ENCODE results near the gene ALG14. TPM values are rescaled to one million over a fixed set of nuclear protein-coding genes. Genes with fewer than 3 reads are reported as not detected.
A peak's percentile ranks its signal among the peaks of the same experiment; 100 is the strongest.

ALG14 gene
- total RNA-seq, 1 experiment from 2014 or later, result 1.4 TPM

DNA sequence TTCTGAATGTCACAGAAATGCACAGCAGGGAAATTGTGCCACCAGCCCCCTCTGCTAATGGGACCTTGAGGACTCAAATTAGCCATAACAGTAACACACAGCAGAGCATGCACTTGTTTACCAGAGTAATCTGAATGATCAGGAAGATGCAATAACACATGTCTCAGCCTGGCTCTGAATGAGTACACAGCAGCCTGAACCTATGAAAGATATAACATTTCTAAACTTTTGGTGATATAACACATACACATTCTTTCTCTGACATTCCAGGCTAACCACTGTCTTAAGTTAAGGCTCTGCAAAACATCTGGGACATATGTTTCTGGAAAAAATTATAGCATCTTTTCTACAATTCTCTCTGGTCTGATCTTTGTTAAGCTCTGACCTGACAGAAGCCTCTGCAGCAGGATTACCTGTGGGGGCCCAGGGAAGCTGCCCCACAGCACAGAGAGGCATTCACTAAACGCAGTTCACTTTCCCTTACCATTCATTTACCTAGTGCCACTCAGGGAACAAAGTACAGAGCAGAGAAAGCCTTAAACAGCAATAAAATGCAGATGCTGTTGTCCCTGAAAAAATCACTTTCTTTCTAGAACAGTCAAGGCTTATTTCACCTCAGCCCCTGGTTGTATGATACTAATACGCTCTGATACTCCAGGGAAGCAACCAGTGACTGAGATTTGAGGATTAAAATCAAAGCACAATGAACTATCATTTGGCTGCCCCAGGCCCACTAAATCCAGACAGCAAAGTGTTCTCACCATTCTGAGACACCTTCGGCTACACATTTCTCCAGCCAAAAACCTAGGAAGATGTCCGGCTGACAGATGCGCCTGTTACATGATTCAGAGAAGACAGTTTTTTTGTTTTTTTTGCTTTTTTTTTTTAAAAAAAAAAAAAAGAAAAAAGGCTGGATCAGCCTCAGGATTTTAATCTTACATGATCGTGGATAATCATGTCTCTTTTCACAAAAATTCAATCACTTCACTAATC is 91.9 kb downstream of the ALG14 start:
- DNase-seq (ENCODE audit: low spot score), result no peak

DNA sequence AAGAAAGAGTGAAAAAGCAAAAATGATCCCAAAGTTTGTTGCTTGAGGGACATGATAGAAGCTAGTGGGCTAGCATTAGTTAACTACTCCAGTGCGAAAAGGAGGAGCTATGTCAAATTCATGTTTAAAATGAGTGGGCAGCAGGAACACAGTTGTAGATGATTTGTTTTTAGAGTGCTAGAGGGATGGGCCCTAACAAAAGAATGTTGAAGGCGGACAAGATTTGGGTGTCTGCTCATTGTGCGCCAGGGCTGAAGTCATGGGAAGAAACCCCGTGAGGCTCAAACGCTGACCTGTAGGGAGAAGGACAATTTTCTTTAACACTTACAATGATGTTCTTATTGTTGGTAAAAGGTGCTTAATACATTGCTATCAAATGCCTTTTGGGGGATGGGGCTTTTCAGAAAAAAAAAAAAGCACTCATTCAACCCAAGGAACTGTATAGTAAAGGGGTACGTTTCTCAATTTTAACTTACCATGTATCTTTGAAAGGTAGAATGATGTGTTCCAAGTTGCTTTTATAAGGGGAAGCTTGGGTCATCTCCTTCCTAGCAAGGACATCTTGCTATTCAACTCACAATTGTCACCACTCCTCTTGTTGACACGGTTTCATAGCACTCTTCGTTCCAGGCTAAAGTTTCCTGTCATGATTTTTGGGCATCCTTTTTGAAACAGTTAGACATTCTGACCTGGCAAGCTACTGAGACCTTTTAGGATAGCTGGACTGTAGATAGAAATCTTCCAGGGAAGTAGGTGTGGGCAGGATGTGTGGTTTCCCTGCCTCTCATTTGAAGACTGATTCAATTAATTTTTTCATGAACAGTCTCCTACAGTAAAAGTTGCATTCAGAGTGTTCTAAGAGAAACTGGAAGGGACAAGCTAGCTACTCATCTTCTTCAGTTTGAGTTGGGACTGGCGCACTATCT is 92.8 kb downstream of the ALG14 start:
- no peak for DNase-seq (ENCODE audit: low spot score)

DNA sequence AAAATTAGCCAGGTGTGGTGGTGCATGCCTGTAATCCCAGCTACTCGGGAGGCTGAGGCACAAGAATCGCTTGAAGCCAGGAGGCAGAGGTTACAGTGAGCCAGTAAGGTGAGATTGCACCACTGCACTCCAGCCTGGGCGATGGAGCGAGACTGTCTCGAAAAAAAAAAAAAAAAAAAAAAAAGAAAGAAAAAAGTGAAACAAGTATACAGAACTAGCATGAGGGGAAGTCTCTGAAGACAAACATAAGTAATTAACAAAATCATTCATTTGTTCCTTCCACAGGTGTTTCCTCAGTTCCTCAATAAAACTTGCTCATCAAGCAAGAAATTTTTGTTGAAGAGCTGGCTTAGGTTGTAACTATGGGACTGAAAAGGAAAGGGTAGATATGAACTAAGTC is 93.6 kb downstream of the ALG14 start:
- no peak for DNase-seq (ENCODE audit: low spot score)

DNA sequence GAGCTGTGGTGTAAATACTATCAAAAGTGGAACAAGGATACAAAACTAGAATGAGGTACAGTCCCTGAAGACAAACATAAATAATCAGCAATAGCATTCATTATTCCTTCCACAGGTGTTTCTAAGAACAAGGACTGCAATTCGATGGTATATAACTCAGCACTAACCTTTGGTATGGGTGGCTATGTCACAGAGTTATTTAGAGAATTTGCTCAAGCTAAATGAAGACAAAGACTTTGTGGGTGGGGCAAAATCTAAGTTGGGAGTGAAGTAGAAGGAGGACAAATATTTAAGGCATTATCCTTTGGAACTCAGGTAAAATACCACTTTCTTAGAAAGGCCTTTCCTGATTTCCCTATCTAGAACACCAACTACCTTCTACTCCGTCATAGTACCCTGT is 94.3 kb downstream of the ALG14 start:
- no peak for DNase-seq (ENCODE audit: low spot score)

DNA sequence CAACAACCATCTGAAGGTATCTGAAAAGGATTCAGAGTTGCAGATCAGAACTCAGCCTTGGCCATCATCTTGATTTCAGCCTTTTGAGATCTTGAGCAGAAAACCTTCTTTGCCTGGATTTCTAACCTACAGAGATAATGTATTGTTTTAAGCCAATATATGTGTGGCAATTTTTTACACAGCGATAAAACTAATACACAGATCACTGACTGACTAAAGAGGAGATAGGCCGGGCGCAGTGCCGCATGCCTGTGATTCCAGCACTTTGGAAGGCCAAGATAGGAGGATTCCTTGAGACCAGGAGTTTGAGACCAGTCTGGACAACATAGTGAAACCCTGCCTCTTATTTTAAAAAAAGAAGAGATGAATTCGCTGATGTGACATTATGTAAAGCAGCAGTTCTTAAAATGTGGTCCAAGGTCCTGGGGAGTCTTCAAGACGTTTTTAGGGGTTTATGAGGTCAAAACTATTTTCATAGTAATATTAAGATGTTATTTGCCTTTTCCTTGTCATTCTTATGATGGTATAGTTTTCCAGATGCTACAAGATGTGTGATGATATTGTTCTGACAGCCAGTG is 95.7 kb downstream of the ALG14 start:
- DNase-seq (ENCODE audit: low spot score), result no peak

DNA sequence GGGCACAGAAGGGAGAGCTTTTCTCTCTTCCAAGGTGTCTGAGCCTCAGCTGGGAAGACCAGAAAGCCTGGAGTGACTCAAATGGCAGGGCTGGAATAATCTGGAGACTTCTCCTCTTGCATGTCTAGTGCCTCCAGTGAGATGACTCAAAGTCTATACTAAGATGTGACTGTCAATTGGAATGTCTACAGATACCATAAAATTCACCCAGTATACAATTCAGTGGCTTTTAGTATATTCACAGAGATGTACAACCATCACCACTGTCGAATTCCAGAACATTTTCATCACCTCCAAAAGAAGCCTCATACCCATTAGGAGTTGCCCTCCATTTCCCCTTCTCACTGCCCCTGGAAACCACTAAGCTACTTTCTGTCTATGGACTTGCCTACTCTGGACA is 97.9 kb downstream of the ALG14 start:
- DNase-seq (ENCODE audit: low spot score), result no peak

DNA sequence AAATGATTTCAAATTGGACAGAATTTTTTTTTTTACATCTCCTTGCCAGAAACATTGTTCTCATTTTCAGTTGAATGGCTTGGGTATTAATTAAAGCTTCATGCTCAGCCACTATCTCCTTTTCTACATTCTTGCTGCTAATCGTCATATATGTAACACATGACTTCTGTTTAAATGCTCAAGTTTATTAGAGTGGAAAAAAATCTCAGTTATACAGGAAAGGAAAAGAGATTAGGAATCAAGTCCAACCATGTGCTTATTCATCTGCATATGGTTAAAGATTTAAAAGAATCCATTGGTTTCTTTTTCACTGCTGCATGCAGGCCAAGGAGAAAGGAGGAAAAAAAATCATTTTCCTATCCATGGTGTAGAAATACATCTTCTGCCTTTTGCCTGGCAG is 98.5 kb downstream of the ALG14 start:
- no peak for DNase-seq (ENCODE audit: low spot score)

DNA sequence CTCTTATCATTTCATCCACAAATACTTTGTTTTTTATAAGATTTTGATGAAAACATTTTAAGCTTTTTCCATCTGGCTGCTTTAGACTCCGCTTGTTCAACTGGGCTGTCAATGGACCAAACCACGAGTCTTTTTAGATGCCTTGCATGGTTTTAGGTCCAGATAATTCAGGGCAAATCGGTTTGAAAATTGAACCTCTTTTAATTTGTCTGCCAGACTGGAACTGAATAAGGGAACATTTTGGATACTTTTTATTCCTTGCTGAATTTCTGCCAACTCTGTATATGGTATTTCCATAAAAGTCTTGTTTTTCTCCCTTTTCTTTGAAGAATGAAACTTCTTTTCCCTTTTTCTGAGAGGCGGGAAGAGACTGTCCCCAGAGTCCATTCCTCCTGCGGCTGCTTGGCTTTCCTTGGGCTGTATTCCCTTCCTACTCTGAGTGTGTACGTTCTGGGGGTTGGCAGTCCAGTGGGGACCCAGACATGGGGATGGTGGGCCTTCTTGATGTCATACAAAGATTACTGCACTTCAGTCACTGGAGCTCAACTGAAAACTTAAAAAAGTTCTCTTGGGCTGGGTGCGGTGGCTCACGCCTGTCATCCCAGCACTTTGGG is 99.3 kb downstream of the ALG14 start:
- DNase-seq (ENCODE audit: low spot score), result no peak

DNA sequence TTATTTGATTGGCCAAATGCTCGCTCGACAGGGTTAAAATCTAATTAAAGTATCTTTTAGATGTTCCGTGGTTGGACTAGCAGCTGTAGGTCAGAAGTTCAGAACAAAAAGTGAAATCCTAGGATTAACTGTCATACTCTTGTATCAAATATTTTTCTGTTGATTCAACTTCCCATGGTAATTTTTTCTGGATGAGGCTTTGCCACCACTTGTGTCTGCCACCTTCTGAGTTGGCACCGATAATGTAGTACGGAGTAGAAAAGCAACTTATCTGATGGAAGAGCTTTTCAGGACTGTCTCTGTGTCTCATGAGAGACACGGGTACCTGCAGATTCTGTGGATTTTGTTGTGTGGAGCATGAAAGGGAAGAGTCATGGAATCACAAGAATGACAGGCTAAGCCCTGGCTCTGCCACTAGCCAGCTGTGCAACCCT is 101.2 kb downstream of the ALG14 start:
- DNase-seq (ENCODE audit: low spot score), result no peak

DNA sequence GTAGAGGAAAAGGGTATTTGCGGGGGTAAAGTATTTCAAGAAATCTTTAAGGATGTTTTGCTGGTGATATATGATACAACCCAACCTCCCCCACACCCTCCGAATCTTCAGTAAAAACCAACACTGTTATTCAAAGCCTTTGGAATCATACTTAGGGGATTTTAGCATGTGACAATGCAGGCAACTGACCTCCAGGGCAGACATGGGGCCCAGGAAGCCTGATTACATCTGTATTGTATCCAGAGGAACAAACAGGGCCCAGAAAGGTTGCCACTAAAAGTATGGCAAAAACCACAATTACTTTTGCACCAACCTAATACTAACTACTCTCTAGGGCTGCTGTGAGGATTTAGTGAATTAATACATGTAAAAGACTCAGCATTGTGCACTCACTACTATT is 102.0 kb downstream of the ALG14 start:
- no peak for DNase-seq (ENCODE audit: low spot score)

DNA sequence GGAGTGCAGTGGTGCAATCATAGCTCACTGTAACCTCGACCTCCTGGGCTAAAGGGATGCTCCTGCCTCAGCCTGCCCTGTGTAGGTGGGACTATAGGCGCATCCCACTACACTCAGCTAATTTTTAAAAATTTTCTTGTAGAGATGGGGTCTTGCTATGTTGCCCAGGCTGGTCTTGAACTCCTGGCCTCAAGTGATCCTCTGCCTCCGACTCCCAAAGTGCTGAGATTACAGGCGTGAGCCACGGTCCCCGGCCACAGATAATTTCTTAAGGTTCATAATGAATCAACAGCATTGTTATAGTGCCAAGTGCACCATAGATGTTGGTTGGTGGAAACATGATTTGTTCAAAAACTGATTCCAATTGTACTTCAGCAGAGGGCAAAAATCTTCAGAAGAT is 103.6 kb downstream of the ALG14 start:
- DNase-seq (ENCODE audit: low spot score), result no peak

DNA sequence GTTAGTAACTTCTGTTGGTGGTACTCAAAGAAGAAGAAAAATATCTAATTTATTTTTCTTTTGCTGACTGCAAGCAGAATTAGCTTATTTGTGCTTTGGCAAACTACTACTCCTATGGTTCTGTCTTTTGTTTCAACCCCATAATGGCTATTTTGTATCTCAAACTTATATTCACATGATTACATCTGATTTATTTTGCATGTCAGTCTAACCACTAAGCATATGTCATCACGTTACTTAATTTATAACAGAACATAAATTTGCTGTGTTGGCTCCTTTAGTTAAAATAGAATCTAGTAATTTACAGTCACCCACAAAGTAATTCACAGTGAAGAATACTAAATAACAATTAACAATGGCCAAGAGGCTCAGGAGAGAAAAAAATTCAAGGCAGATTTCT is 106.7 kb downstream of the ALG14 start:
- DNase-seq (ENCODE audit: low spot score), result no peak

DNA sequence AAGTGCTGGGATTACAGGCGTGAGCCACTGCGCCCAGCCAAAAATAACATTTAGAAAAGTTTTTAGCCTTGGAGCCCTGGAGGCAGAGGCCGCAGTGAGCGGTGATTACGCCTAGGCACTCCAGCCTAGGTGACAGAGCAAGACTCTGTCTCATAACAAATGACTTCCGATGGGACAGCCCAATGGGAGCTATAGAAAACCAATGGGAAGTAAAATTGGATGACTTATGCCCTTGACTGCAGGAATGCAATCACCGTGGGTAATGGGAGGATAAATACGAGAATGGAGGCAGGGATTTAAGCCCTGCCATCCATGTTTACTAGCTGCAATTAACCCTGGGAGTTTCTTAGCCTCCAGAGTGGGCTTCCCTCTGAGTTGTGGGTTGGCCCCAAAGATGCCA is 108.9 kb downstream of the ALG14 start:
- DNase-seq (ENCODE audit: low spot score), result no peak

DNA sequence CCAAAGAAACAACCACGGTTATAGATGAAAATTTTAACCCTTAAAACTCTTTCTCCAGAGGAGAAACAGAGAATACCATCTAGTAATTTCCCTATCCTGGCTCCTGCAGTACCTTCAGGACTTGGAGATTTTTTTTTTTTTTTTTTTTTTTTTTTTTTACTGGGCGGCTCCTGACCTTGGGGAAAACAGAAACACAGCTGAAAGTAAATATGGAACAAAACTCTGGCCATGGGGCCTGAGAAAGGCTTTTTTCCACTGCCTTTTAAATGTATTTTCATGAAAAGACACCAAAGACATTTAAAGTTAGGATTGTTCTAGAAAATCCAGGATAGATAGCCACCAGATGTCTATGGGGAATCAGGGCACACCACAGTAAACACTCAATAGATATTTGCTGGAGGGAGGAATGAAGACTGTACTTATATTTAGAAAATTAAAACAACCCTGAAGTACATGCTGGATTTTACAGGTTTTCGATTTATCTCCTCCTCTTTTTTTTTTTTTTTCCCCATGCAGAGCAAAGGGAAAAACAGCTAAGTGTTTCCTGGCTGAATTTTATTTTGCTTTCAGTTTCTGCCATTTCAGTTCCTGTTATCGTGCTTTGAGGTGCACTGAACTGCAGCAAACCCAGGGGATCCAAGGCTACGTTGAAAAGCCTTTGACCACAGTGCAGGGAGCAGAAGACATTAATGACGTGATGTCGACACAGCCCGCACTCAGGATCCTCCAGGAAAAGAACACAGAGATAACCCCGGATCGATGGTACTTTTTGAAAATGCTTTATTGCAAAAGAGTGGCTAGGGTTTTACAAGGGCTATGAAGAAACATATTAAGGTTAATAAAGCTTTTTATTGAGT is 110.1 kb downstream of the ALG14 start:
- DNase-seq (ENCODE audit: low spot score), result peak; percentile 30

DNA sequence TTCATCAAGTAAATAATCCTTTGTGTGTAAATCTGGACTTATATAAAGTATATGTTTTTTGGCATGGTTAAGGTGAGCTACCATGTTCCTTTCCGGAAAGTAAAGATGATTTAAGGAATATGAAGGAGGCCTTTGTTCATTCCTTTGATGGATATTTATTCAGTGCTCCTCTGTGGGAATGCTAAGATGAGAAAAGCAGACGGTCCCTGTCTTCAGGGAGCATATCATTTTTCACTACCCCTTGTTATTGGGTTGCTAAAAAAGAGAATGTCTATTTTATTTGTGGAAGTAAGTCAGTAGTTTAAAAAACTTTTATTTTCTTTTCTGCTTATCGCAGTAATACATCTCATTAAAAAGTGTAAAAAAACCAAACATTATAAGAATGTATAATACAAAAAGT is 110.8 kb downstream of the ALG14 start:
- no peak for DNase-seq (ENCODE audit: low spot score)

DNA sequence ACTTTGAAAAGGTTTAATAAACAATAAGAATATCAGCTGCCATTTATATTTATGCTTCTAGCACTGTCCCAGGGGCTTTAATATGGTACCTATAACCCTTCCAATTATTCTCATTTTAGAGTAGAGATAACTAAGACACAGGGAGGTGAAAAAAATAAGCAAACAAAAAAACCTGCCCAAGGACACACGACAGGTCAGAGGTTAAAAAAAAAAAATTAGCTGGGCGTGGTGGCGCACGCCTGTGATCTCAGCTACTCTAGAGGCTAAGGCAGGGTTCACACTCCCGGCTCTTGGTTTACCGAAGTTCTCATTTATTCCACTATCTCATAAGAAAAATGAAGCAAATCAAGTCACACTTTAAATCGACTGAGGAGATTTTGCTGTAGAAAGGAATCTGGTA is 111.2 kb downstream of the ALG14 start:
- no peak for DNase-seq (ENCODE audit: low spot score)

DNA sequence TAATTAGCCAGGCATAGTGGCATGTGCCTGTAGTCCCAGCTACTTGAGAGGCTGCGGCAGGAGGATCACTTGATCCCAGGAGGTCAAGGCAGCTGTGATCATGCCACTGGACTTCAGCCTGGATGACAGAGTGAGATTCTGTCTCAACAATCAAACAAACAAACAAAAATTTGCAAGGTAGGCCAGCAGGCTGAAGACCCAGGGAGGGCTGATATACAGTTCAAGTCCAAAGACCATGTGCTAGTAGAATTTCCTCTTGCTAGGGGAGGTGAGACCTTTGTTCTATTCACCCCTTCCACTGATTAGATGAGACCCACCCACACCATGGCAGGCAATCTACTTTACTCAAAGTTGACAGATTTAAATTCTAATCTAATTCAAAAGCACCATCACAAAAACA is 114.7 kb downstream of the ALG14 start:
- no peak for DNase-seq (ENCODE audit: low spot score)

DNA sequence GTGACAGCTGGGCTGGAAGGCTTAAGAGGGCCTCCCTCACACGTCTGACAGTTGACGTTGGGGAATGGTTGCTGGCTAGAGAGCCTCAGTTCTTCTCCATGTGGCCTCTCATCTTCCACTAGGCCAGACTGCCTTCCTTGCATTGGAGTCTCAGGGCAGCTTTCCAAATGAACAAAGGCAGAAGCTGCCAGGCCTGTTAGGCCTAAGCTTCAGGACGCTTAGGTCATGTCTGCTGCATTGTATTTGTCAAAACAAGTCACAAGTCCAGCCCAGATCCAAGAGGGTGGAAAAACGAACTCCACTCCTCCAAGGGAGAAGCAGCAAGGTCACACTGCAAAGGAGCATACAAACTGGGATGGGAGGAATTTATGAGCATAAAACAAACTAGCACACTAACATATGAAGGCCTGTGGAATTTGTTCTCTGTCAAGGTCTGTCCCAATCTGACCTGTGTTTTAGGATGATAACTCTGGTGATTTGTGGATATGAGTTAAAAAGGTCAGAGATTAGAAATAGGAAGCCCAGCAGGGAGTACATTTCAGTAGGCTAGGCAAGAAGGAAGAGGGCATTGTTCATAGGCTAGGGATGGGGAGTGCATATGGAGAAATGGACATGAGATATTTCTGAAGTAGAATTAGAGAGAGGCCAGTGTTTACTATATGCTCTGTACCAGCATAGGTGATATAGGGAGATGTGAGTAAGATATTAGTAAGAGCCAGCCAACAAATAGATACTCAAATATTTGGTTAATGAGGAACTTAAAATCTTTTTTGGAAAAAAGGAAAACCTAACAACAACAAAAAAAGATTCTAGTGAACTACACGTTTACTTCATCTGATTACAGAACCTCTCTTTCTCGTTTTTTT is 116.8 kb downstream of the ALG14 start:
- no peak for DNase-seq (ENCODE audit: low spot score)

DNA sequence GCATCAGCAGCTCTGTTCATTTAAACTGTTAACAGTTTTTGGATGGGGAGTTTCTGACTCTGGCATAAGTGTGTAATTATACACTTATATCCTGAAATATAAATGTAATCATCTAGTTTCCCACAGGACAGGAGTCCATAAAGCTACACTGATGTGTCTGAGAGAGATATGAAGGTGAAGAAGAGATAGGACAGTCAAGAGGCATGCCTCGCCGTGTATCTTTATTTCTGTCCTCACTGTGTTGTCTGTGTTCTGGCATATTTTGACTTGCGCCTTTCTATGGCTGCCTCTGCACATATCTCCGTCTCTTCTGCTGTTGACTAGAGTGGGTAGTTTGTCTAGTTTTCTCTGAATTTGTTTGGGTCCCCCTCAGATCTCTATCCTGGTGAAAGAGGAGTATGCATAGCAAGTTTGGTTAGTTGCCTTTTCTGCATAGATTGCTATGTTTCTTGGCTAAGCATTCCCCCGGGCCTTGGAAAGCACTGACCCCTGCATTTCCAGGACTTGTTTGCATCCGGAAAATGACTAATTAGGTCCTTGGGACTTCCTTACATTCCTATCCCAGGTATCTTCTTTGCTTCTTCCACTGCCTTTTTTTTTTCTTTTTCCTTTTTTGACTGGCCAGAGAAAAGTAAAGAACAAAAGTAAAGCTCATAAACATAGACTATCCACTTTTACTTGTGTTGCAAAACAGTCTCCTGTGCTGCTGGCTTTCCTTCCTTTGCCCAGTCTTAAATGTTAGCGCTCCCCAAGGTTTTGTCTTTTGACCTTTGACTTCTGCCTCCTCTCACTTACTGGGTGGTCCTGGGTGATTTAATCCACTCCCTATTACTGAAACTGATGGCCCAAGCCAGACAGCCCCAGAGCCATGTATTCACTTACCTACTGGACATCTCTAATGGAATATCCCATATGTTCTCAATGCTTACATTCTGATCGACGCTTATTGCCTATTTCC is 118.2 kb downstream of the ALG14 start:
- no peak for DNase-seq (ENCODE audit: low spot score)

Measured in H4 (cell line).